ENCODE data around the gene CD19. TPM values are rescaled to one million over a fixed set of nuclear protein-coding genes. Genes with fewer than 3 reads are reported as not detected.
"Not testable (repeated sequence)": the region's sequence is repeated elsewhere in the genome, so short reads cannot be mapped to it uniquely, and the experiment has no call there.

Gene CD19
- total RNA-seq, 2 donors from 2014 or later = 1.7 TPM; not detected in 1

- Mint-ChIP-seq H3K36me3 (peaks cover 16% of the 10 kb centered on the region), H3K27me3 (no peaks in the 10 kb centered on the region), H3K4me1 (ENCODE audit: low read depth in 2 of 2) (peaks cover 5 to 6% of the 10 kb centered on the region in 2 donors), H3K27ac (no peak overlapping the region), H3K4me3 (no peak overlapping the region), H3K9me3 (no peaks in the 10 kb centered on the region)
- DNase-seq (ENCODE audit: low spot score) = no peak
- ATAC-seq = no peak
These were observed 35.4 kb downstream of the CD19 start for GRCh38 chr16:28967156-28967555.

DNA sequence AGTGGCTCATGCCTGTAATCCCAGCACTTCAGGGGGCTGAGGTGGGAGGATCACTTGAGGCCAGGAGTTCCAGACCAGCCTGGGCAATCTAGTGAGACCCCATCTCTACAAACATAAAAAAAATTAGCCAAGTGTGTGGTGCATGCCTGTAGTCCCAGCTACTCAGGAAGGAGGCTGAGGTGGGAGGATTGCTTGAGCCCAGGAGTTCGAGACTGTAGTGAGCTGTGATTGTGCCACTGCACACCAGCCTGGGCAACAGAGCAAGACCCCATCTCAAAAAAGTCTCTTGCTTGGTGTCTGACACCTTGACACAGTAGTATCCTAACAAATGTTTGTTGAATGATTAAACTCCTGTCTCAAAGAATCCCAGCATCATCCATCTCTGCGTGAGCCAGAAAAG is 37.9 kb downstream of the CD19 start:
- not testable (repeated sequence) for H3K4me3 Mint-ChIP-seq; H3K27me3 Mint-ChIP-seq; H3K27ac Mint-ChIP-seq; DNase-seq (ENCODE audit: low spot score); H3K9me3 Mint-ChIP-seq; ATAC-seq; H3K36me3 Mint-ChIP-seq
- H3K4me1 Mint-ChIP-seq (ENCODE audit: low read depth in 2 of 2) = peaks cover 9 to 11% of the 10 kb centered on the region in 2 donors

DNA sequence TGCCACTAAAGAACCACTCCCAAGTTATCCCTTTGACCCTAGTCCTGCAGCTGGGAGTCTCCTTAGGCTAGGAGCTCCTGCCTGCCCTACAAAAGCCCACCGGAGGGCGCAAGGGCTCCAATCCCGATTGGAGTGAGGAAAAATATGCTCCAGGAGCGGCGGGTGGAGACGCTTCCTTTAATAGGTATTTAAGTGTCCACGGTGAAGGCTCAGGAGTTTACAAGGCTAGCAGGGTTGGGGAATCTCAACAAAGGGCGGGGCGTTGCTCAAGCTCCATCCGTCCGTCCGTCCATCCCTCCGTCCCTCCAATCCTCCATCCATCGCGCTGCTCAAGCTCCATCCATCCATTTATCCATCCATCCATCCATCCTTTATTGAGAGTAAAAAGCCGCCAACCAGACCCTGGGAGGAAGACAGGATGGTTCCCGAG is 42.3 kb downstream of the CD19 start:
- Mint-ChIP-seq H3K4me1 (ENCODE audit: low read depth in 2 of 2) (peaks cover 19 to 33% of the 10 kb centered on the region in 2 donors), H3K4me3 (peak overlapping the region; percentile 99), H3K36me3 (no peaks in the 10 kb centered on the region), H3K27ac (peak overlapping the region; percentile 88 to 96), H3K27me3 (no peaks in the 10 kb centered on the region), H3K9me3 (no peaks in the 10 kb centered on the region)
- no peak for DNase-seq (ENCODE audit: low spot score)
- peak in 1 of 2 donors; percentile 20 for ATAC-seq

- Mint-ChIP-seq H3K4me3 (peak within 1 kb of the TSS; percentile 99), H3K36me3 (no peaks in the 10 kb centered on the region), H3K4me1 (ENCODE audit: low read depth in 2 of 2) (peaks cover 19 to 33% of the 10 kb centered on the region in 2 donors), H3K27me3 (no peaks in the 10 kb centered on the region), H3K9me3 (no peaks in the 10 kb centered on the region), H3K27ac (peak within 1 kb of the TSS; percentile 88 to 96)
- peak; percentile 98 for DNase-seq (ENCODE audit: low spot score)
- ATAC-seq = peak; percentile 97
These were observed 42.8 kb downstream of the CD19 start, which contains the start of gene SPNS1 for GRCh38 chr16:28974437-28975157. SPNS1 (plus strand) TSS chr16:28974778; CDS start chr16:28975152, 374 bp downstream.

DNA sequence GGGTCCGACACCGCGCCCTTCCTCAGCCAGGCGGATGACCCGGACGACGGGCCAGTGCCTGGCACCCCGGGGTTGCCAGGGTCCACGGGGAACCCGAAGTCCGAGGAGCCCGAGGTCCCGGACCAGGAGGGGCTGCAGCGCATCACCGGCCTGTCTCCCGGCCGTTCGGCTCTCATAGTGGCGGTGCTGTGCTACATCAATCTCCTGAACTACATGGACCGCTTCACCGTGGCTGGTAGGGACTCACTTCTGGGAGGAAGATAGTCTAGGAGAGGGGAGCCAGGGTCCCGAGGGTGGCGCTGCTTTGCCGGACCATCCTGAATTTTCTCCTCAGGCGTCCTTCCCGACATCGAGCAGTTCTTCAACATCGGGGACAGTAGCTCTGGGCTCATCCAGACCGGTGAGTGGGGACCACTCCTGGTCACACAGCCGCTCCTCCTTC is 43.4 kb downstream of the CD19 start:
- peak overlapping the region; percentile 99 for H3K4me3 Mint-ChIP-seq
- ATAC-seq = peak; percentile 16 to 27
- no peaks in the 10 kb centered on the region for H3K36me3 Mint-ChIP-seq

DNA sequence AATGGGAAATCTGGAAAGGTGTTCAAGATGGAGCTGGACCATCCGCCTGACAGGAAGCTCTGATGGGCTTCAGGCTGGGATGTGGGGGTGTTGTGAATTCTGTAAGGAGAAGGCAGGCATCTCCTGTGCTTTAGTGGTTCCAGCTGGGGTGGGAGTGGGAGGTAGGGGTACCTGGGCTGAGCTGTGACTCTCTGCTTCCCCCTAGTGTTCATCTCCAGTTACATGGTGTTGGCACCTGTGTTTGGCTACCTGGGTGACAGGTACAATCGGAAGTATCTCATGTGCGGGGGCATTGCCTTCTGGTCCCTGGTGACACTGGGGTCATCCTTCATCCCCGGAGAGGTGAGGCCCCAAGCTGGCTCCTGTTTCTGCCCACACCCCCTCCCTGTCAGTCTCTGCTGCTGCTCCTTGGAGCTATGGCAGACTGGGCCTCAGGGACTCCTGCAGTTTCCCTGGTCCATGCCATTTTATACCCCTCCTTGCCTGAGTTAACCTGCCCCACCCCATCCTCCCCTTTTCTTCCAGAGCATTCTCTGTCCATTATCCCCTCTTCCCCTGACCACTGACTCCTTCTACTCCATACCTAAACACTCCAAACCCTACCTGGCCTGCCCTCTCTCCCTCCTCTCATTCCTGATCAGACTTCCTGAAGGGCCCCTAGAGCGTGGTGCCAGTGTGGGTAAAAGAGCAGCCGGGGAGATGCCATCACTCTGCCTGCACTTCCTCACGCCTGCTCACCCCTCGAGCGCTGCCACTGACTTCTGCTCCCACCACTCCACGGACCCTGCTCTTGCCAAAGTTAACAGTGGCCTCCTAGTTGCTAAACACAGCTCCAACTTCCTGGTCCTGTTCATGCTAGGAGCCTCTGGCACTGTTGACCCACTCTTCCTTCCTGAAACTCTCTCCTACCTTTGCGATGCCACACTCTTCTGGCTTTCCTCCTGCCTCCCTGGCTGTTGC is 46.2 kb downstream of the CD19 start:
- H3K36me3 Mint-ChIP-seq = no peaks in the 10 kb centered on the region
- DNase-seq (ENCODE audit: low spot score) (no peak), ATAC-seq (no peak)

More for the DNA sequence above, 43.4 kb downstream of the CD19 start:
- H3K4me1 Mint-ChIP-seq (ENCODE audit: low read depth in 2 of 2) = peaks cover 19 to 33% of the 10 kb centered on the region in 2 donors
- no peak for DNase-seq (ENCODE audit: low spot score)
- no peaks in the 10 kb centered on the region for H3K9me3 Mint-ChIP-seq
- H3K27ac Mint-ChIP-seq = peak overlapping the region; percentile 88 to 96
- H3K27me3 Mint-ChIP-seq = no peaks in the 10 kb centered on the region

DNA sequence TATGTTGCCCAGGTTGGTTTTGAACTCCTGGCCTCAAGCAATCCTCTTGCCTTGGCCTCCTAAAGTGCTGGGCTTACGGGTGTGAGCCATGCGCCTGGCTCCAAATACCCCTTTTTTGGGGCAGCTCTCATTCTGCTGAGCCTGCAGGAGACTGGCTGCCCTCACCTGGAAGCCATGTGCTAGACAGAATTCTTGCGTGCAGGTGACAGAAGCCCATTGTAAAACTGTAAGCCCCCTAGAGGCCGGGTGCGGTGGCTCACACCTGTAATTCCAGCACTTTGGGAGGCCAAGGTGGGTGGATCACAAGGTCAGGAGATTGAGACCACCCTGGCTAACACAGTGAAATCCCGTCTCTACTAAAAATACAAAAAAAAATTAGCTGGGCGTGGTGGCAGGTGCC is 48.6 kb downstream of the CD19 start:
- not testable (repeated sequence) for ATAC-seq; H3K4me3 Mint-ChIP-seq; H3K9me3 Mint-ChIP-seq; H3K27me3 Mint-ChIP-seq; H3K27ac Mint-ChIP-seq; DNase-seq (ENCODE audit: low spot score)
- peaks cover 12% of the 10 kb centered on the region for H3K36me3 Mint-ChIP-seq
- H3K4me1 Mint-ChIP-seq (ENCODE audit: low read depth in 2 of 2) = peaks cover 33 to 41% of the 10 kb centered on the region in 2 donors

More for the DNA sequence above, 46.2 kb downstream of the CD19 start:
- no peaks in the 10 kb centered on the region for H3K9me3 Mint-ChIP-seq
- no peak overlapping the region for H3K4me3 Mint-ChIP-seq
- peaks cover 23 to 33% of the 10 kb centered on the region in 2 donors for H3K4me1 Mint-ChIP-seq (ENCODE audit: low read depth in 2 of 2)
- H3K27ac Mint-ChIP-seq = no peak overlapping the region
- no peaks in the 10 kb centered on the region for H3K27me3 Mint-ChIP-seq

- H3K36me3 Mint-ChIP-seq = peaks cover 12% of the 10 kb centered on the region
- ATAC-seq = no peak
These were observed 49.2 kb downstream of the CD19 start for GRCh38 chr16:28980929-28981328.

DNA sequence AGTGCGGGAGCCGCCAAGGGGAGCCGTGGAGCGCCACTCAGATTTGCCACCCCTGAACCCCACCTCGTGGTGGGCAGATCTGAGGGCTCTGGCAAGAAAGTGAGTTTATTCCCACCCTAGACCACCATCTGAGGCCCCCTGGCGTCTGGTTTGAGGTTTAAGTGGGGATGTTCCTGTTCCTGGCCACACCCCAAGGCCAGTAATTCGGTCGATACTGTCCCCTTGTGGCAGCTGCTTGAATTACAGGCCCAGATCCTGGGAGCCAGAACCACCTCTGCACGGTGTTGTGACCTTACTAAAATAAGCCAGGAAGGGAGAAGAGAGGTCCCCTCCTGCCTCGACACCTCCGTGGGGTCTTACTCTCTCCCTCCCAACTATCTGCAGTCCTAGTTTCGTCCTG is 49.7 kb downstream of the CD19 start:
- H3K9me3 Mint-ChIP-seq = no peaks in the 10 kb centered on the region
- H3K27ac Mint-ChIP-seq = peak overlapping the region in 1 of 2 donors; percentile 21
- ATAC-seq (no peak), DNase-seq (ENCODE audit: low spot score) (no peak)
- peaks cover 32 to 34% of the 10 kb centered on the region in 2 donors for H3K4me1 Mint-ChIP-seq (ENCODE audit: low read depth in 2 of 2)
- no peaks in the 10 kb centered on the region for H3K27me3 Mint-ChIP-seq
- no peak overlapping the region for H3K4me3 Mint-ChIP-seq
- peaks cover 12% of the 10 kb centered on the region for H3K36me3 Mint-ChIP-seq

More at GRCh38 chr16:28980929-28981328, 49.2 kb downstream of the CD19 start:
- H3K4me1 Mint-ChIP-seq (ENCODE audit: low read depth in 2 of 2) = peaks cover 32 to 40% of the 10 kb centered on the region in 2 donors
- H3K9me3 Mint-ChIP-seq = no peaks in the 10 kb centered on the region
- no peak overlapping the region for H3K4me3 Mint-ChIP-seq
- no peak for DNase-seq (ENCODE audit: low spot score)
- no peaks in the 10 kb centered on the region for H3K27me3 Mint-ChIP-seq
- no peak overlapping the region for H3K27ac Mint-ChIP-seq

DNA sequence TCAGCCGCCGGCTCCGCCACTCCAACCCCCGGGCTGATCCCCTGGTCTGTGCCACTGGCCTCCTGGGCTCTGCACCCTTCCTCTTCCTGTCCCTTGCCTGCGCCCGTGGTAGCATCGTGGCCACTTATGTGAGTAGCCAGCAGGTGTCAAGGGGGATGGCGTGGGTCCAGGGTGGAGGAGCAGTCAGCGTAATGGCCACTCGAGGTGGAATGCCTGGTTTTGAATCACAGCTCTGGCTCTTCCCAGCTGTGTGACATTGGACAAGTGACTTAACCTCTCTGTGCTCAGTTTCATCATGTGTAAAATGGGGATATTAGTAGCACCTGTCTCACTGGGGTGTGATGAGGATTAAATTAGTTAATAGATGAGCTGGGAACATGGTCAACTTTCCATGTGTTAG is 50.6 kb downstream of the CD19 start:
- Mint-ChIP-seq H3K36me3 (peaks cover 18% of the 10 kb centered on the region), H3K4me1 (ENCODE audit: low read depth in 2 of 2) (peaks cover 34 to 35% of the 10 kb centered on the region in 2 donors), H3K4me3 (no peak overlapping the region), H3K27me3 (no peaks in the 10 kb centered on the region), H3K27ac (peak overlapping the region in 1 of 2 donors; percentile 86), H3K9me3 (no peaks in the 10 kb centered on the region)
- ATAC-seq = no peak
- no peak for DNase-seq (ENCODE audit: low spot score)

GRCh38 chr16:28982949-28983348 is 51.2 kb downstream of the CD19 start:
- ATAC-seq (no peak), DNase-seq (ENCODE audit: low spot score) (no peak)
- no peaks in the 10 kb centered on the region for H3K27me3 Mint-ChIP-seq
- no peaks in the 10 kb centered on the region for H3K9me3 Mint-ChIP-seq
- no peak overlapping the region for H3K4me3 Mint-ChIP-seq
- H3K36me3 Mint-ChIP-seq = peaks cover 21% of the 10 kb centered on the region
- H3K4me1 Mint-ChIP-seq (ENCODE audit: low read depth in 2 of 2) = peaks cover 35 to 38% of the 10 kb centered on the region in 2 donors
- H3K27ac Mint-ChIP-seq = peak overlapping the region; percentile 86 to 90

- DNase-seq (ENCODE audit: low spot score) (peak; percentile 13), ATAC-seq (no peak)
- H3K36me3 Mint-ChIP-seq = peaks cover 21% of the 10 kb centered on the region
- peaks cover 37 to 38% of the 10 kb centered on the region in 2 donors for H3K4me1 Mint-ChIP-seq (ENCODE audit: low read depth in 2 of 2)
- H3K4me3 Mint-ChIP-seq = peak overlapping the region; percentile 89
- no peaks in the 10 kb centered on the region for H3K27me3 Mint-ChIP-seq
- no peaks in the 10 kb centered on the region for H3K9me3 Mint-ChIP-seq
- peak overlapping the region; percentile 86 to 90 for H3K27ac Mint-ChIP-seq
These were observed 51.9 kb downstream of the CD19 start for GRCh38 chr16:28983644-28984043.

GRCh38 chr16:28984091-28984490 is 52.3 kb downstream of the CD19 start:
- H3K36me3 Mint-ChIP-seq = peaks cover 21% of the 10 kb centered on the region

More at GRCh38 chr16:28984091-28984490, 52.3 kb downstream of the CD19 start:
- Mint-ChIP-seq H3K27me3 (no peaks in the 10 kb centered on the region), H3K9me3 (no peaks in the 10 kb centered on the region), H3K27ac (peak overlapping the region; percentile 86 to 90), H3K4me1 (ENCODE audit: low read depth in 2 of 2) (peaks cover 36 to 42% of the 10 kb centered on the region in 2 donors), H3K4me3 (peak overlapping the region; percentile 89)
- no peak for DNase-seq (ENCODE audit: low spot score)
- ATAC-seq = peak in 1 of 2 donors; percentile 2
